NCI-H510A treated with DMSO at 0.1 percent for 48 hours (cell line): ENCODE measurements around the gene GCM1.
A peak's percentile ranks its signal among the peaks of the same experiment; 100 is the strongest.
"Not testable (repeated sequence)": the region's sequence is repeated elsewhere in the genome, so short reads cannot be mapped to it uniquely, and the experiment has no call there.

ENCODE experiments used
- DNase-seq: peaks from one replicate; lab custom pipeline; 2025; lab: John Stamatoyannopoulos, UW

GCM1 gene

GRCh38 chr6:53148684-53149083 lies at the start of gene GCM1:
Gene GCM1 (minus strand): TSS chr6:53148841. CDS start chr6:53145632, 3,209 bp downstream.
- no peak for DNase-seq

- no peak for DNase-seq
Observed at GRCh38 chr6:53197553-53197952, 48.9 kb upstream of the GCM1 start.

GRCh38 chr6:53195048-53195447 lies 46.4 kb upstream of the GCM1 start:
- no peak for DNase-seq

GRCh38 chr6:53192682-53193188 lies 44.1 kb upstream of the GCM1 start:
- peak; percentile 92 for DNase-seq

GRCh38 chr6:53189554-53189953 lies 40.9 kb upstream of the GCM1 start:
- DNase-seq: no peak

- no peak for DNase-seq
Observed at GRCh38 chr6:53188833-53189232, 40.2 kb upstream of the GCM1 start.

GRCh38 chr6:53180678-53181077 lies 32.0 kb upstream of the GCM1 start:
- DNase-seq: no peak

- DNase-seq: peak; percentile 100
Observed at GRCh38 chr6:53179961-53180651, 31.5 kb upstream of the GCM1 start.

- peak; percentile 41 for DNase-seq
Observed at GRCh38 chr6:53178837-53179432, 30.3 kb upstream of the GCM1 start.

- DNase-seq: peak; percentile 55
Observed at GRCh38 chr6:53175027-53175426, 26.4 kb upstream of the GCM1 start.

- DNase-seq: no peak
Observed at GRCh38 chr6:53172468-53172803, 23.8 kb upstream of the GCM1 start.

GRCh38 chr6:53171605-53172467 lies 23.2 kb upstream of the GCM1 start:
- peak; percentile 96 for DNase-seq

GRCh38 chr6:53168516-53169267 lies 20.1 kb upstream of the GCM1 start:
- DNase-seq: no peak

GRCh38 chr6:53165293-53165692 lies 16.7 kb upstream of the GCM1 start:
- no peak for DNase-seq

- DNase-seq: no peak
Observed at GRCh38 chr6:53162606-53163005, 14.0 kb upstream of the GCM1 start.

- no peak for DNase-seq
Observed at GRCh38 chr6:53161481-53162009, 12.9 kb upstream of the GCM1 start.

GRCh38 chr6:53159558-53159957 lies 10.9 kb upstream of the GCM1 start:
- no peak for DNase-seq

GRCh38 chr6:53158076-53158475 lies 9.4 kb upstream of the GCM1 start:
- not testable (repeated sequence) for DNase-seq

GRCh38 chr6:53155279-53155678 lies 6.6 kb upstream of the GCM1 start:
- DNase-seq: not testable (repeated sequence)

- no peak for DNase-seq
Observed at GRCh38 chr6:53154794-53155193, 6.2 kb upstream of the GCM1 start.

GRCh38 chr6:53154071-53154470 lies 5.4 kb upstream of the GCM1 start:
- DNase-seq: no peak

GRCh38 chr6:53152576-53152975 lies 3.9 kb upstream of the GCM1 start:
- DNase-seq: no peak
